SH-SY5Y (cell line): ENCODE results near the gene NARS2.

Experiments used
- GATA2 ChIP-seq: IDR thresholded peaks from 2 replicates; pipeline ENCODE4 v1.6.1; 2011; ENCODE audit warnings: mild to moderate bottlenecking, low read depth, low read length
- GATA3 ChIP-seq: IDR thresholded peaks from 2 replicates; pipeline ENCODE4 v1.6.1; 2011; ENCODE audit warnings: low read depth, mild to moderate bottlenecking, low read length, moderate library complexity

Gene NARS2

DNA sequence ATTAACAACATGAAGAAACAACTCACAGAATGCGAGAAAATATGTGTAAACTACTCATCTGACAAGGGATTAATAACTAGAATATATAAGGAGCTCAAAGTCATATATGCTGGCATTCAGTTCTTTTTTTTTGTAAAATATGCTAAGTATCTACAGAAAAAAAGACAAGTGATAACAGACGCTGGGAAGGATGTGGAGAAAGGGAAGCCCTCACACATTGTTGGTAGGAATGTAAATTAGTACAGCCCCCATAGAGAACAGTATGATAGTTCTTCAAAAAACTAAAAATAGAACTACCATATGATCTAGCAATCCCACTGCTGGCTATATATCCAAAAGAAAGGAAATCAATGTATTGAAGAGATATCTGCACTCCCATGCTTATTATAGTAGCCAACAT, 170.9 kb downstream of the NARS2 start:
- TF ChIP-seq GATA2 (no peak), GATA3 (no peak)

- no peak for TF ChIP-seq GATA2
- no peak for TF ChIP-seq GATA3
These were observed 171.8 kb downstream of the NARS2 start for GRCh38 chr11:78402847-78403246.

DNA sequence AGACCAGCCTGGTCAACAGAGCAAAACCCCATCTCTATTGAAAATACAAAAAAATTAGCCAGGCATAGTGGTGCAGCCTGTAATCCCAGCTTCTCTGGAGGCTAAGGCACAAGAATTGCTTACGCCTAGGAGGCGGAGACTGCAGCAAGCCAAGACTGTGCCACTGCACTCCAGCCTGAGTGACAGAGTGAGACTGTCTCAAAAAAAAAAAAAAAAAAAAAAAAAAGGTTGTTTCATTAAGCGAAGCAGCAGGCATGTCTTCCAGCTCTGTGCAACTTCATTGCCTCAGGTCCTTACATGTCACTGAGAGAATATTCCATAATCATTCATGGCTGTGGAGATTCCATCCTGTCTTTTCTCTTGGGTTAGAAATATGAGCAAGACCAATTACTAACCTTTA, 174.0 kb downstream of the NARS2 start:
- TF ChIP-seq GATA2 (no peak), GATA3 (no peak)

DNA sequence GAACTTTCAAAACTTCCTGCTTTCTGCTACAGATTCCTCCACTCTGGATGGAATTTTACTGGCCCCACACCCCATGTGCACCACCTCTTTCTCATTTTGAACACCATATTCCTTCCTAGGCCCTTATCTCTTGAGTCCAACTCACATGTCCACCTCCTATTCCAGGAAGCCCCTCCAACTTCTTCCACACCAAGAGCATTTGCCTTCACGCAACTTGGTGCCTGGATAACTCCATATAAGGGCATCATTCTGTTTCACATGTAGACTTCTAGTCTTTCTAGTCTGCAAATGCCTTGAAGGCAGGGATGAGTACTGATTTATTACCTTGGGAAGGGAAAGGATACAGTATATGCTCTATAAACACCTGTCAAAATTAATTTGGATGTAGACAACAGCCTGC, 174.5 kb downstream of the NARS2 start:
- TF ChIP-seq GATA2 (no peak), GATA3 (no peak)

DNA sequence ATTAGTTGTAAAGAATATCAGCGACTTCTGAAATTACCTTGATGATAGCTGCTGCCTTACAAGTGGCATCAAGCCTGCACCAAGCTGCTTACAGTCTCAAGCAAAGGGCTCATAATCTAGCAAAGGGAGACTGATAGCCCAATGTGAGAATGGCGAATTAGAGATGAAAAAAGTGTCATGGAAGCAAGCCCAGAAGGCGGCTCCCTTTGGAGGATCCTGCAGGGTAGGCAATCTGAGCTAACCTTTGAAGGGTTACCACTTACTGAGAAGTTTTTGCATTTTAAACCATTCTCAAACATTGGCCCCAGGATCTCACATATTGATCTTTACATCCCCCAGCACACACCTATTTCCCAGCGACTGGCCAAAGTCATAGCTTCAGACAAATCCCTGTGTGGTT, 175.5 kb downstream of the NARS2 start:
- no peak for TF ChIP-seq GATA2

- TF ChIP-seq GATA2 (no peak), GATA3 (no peak)
These were observed 175.9 kb downstream of the NARS2 start for GRCh38 chr11:78398715-78399114.

- TF ChIP-seq GATA3 (no peak), GATA2 (no peak)
These were observed 177.3 kb downstream of the NARS2 start for GRCh38 chr11:78397398-78397797.

DNA sequence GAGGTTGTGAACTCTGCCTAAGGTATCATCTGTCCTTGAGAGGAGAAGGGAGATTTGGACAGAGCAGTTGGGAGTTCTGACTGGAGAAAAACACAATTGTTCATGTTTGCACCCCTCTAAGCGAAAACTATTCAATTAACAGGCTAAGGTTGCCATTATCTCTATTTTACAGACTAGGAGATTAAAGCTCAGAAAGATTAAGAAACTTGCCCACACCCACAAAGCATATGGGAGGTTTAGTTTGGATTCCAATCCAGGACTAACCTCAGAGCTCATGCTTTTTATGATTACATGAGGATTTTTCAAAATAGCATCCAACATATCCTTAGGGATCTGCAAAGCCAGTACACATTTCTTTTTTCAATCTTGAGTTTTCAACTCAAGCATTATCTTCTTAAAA, 179.1 kb downstream of the NARS2 start:
- TF ChIP-seq GATA3 (no peak), GATA2 (no peak)

DNA sequence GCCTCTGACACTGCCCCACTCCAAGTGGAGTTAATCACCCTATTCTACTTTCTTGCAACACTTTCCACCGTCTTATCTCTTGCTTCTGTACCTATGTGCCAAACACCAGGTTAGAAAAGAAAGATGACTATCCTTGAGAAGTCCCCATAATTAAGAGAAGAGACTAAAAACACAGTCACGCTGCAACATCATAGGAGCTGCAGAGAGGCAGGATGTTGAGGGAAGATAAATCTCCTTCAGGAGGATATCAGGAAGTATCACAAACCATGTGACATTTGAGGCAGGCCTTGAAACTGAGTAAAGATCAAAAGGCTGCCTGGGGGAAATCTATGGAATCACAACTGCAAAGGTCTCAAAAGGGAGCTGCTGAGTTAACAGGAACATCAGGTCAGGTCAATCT, 181.8 kb downstream of the NARS2 start:
- TF ChIP-seq GATA2, result no peak
- no peak for TF ChIP-seq GATA3

DNA sequence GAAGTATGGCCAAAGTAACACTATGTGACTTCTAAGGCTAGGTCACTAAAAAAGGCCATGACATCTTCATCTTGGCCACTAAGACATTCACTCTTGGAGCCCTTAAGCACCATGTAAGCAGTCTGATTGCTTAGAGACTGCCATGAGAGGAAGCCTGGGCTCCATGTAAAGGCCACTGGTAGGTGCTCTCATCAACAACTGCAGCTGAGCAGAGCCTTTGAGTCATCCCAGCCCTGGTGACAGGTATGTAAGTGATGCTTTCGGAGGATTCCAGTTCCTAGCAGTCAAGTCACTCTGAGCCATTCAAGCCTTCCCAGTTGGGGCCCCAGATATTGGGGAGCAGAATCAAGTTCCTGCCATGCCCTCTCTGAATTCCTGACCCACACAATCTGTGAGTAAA, 183.2 kb downstream of the NARS2 start:
- TF ChIP-seq GATA3 (no peak), GATA2 (no peak)

GRCh38 chr11:78390809-78391208, 183.9 kb downstream of the NARS2 start:
- no peak for TF ChIP-seq GATA2
- TF ChIP-seq GATA3, result no peak

DNA sequence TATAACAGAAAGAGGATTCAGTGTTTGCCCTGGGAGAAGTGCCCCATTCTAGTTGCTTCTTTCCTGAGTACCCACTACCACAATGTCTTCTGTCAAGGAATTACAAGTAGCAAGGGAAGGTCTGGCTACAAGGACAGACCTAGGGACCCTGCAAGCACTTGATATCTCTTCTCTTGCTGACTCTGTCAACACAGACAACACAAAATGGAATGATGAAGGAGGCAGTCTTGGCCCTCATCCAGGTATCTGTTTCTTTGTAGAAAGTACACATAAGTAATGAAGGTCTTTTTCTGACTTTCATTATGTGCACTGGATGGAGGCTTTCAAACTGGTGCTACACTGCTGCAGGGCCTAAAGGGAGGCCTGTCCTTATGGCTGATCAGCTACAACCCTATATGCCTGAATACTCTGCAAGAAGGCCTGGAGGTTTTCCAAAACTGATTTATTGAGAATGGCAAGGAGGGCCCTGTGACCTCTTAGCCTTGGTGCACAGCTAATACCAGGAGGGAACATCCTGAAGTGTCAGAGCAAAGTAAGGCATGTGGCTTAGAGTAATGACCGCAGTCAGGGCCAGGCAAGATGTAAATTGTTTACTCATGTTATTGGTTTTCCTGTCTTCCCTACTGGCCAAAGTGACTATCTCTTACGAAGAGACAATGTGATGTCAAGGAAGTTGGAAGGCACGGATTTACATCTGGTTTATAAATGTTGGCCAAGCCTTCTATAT, 188.3 kb downstream of the NARS2 start:
- no peak for TF ChIP-seq GATA3
- no peak for TF ChIP-seq GATA2
